Measurements from ENCODE around the gene ATXN7. TPM values are rescaled to one million over a fixed set of nuclear protein-coding genes. Genes with fewer than 3 reads are reported as not detected.

ATXN7 gene
- total and polyA plus RNA-seq, 2 donors from 2014 or later: 1.4 to 36.4 TPM

DNA sequence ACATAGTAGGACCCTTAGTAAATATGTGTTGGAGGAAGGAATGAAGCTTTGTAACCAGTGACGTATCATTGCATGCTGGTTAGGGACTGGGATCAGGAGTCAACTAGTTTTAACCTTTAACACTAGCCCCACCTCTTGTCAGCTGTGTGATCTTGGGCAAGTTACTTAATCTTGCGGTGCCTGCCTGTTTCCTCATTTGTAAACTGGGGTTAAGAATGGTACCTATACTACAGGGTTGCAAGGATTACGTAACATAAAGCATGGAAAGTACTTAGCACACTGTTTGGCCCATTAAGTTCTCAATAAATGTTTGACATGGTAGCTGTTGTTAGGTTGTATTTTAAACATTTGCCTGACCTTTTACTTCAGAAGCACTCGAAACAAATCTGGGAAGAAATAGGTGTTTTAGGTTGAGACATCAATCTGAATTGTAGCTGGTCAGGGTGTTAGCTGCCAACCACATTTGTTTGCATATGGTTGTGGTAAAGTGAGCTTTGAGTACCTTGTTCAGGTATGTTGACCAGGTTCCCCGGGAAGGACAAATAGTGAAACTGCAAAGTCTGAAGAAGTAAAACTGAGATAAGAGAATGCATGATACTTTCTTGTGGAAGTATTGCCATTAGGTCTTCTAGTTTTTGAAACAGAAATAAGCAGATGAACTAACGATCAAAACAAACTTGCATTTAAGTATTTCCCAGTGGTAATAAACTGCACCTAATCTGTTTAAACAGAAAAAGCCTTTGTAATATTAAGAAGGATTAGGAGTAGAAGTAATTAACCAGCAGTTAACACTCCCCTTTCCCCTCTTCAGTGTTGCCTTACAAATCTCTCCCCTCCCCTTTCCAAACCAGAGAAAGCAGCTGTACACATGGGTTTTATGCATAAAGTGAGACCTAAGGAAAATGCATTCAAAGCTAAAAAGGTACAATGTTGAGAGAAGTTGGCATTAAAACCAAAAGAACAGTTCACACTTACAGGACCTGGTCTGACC, 74.3 kb downstream of the ATXN7 start:
- Histone ChIP-seq H3K4me3 (ENCODE audit: low read length in 3 of 3) (no peak overlapping the region), H3K9ac (ENCODE audit: low read length in 3 of 3) (no peak overlapping the region), H3K36me3 (ENCODE audit: control insufficient read depth in 2 of 3, insufficient read depth in 3 of 3, low read length in 3 of 3) (peaks cover 0 to 7% (median 0%) of the 10 kb centered on the region in 3 donors), H3K27me3 (ENCODE audit: control insufficient read depth, insufficient read depth, low read length) (no peaks in the 10 kb centered on the region), H3K9me3 (ENCODE audit: control insufficient read depth in 2 of 3, insufficient read depth in 1 of 3, low read length in 3 of 3) (no peaks in the 10 kb centered on the region), H3K27ac (ENCODE audit: low read depth in 2 of 2, low read length in 2 of 2) (no peak overlapping the region), H3K4me1 (ENCODE audit: control insufficient read depth in 2 of 3, insufficient read depth in 2 of 3, low read depth in 1 of 3, low read length in 3 of 3) (peaks cover 0 to 13% (median 5%) of the 10 kb centered on the region in 3 donors)
- DNase-seq (peak in 1 of 5 donors; percentile 21), FAIRE-seq (no peak)
- intact Hi-C loops (cut with DNase I): no loop called here
- TF ChIP-seq, protein P1, sequence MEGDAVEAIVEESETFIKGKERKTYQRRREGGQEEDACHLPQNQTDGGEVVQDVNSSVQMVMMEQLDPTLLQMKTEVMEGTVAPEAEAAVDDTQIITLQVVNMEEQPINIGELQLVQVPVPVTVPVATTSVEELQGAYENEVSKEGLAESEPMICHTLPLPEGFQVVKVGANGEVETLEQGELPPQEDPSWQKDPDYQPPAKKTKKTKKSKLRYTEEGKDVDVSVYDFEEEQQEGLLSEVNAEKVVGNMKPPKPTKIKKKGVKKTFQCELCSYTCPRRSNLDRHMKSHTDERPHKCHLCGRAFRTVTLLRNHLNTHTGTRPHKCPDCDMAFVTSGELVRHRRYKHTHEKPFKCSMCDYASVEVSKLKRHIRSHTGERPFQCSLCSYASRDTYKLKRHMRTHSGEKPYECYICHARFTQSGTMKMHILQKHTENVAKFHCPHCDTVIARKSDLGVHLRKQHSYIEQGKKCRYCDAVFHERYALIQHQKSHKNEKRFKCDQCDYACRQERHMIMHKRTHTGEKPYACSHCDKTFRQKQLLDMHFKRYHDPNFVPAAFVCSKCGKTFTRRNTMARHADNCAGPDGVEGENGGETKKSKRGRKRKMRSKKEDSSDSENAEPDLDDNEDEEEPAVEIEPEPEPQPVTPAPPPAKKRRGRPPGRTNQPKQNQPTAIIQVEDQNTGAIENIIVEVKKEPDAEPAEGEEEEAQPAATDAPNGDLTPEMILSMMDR (IDR thresholded peaks at IDR 0.05; ENCODE audit: borderline replicate concordance, extremely low read depth, insufficient read depth): no peak

DNA sequence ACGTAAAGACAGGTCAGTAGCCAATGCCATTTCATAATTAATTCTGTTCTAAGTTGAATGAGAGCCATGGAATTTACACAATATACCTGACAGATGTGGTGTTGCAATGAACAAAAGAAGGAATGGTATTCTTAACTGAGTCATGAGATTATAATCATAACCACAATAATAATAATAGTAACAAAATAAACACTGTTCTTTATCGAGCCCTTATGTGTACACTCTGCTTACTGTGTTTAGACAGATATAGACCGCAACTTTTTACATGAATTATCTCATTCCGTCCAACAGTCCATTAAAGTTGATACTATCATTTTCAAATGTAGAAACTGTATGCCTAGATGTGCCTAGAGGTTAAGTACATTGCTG, 76.7 kb downstream of the ATXN7 start:
- H3K4me1 ChIP-seq (ENCODE audit: control insufficient read depth in 2 of 3, insufficient read depth in 2 of 3, low read depth in 1 of 3, low read length in 3 of 3): peaks cover 2 to 13% (median 9%) of the 10 kb centered on the region in 3 donors
- no peak overlapping the region for H3K4me3 ChIP-seq (ENCODE audit: low read length in 3 of 3)
- H3K27me3 ChIP-seq (ENCODE audit: control insufficient read depth, insufficient read depth, low read length): no peaks in the 10 kb centered on the region
- H3K27ac ChIP-seq (ENCODE audit: low read depth in 2 of 2, low read length in 2 of 2): no peak overlapping the region
- no peaks in the 10 kb centered on the region for H3K9me3 ChIP-seq (ENCODE audit: control insufficient read depth in 2 of 3, insufficient read depth in 1 of 3, low read length in 3 of 3)
- DNase-seq (no peak), FAIRE-seq (no peak)
- TF ChIP-seq, protein P1 (IDR thresholded peaks at IDR 0.05; ENCODE audit: borderline replicate concordance, extremely low read depth, insufficient read depth): no peak
- peaks cover 0 to 7% (median 0%) of the 10 kb centered on the region in 3 donors for H3K36me3 ChIP-seq (ENCODE audit: control insufficient read depth in 2 of 3, insufficient read depth in 3 of 3, low read length in 3 of 3)
- no peak overlapping the region for H3K9ac ChIP-seq (ENCODE audit: low read length in 3 of 3)
- intact Hi-C loops (cut with DNase I): no loop called here

DNA sequence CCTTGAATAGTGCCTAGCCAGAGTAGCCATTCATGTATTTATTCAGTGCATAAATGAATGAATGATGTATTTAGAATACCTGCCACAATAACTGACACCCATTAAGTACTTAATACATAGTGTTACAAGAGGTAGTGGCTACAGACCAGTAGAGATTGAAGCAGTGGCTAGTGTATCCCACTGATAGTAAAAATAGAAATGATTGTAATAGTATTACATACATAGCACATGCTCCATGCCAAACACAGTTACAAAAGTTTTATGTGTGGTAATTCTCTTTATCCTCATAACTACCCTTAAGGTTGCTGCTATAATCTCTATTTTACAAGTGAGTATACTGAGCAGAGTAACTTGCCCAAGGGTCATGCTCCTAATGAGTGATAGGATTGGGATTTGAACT, 78.9 kb downstream of the ATXN7 start:
- TF ChIP-seq, protein P1 (IDR thresholded peaks at IDR 0.05; ENCODE audit: borderline replicate concordance, extremely low read depth, insufficient read depth): no peak
- Histone ChIP-seq H3K27me3 (ENCODE audit: control insufficient read depth, insufficient read depth, low read length) (no peaks in the 10 kb centered on the region), H3K27ac (ENCODE audit: low read depth in 2 of 2, low read length in 2 of 2) (no peak overlapping the region), H3K4me1 (ENCODE audit: control insufficient read depth in 2 of 3, insufficient read depth in 2 of 3, low read depth in 1 of 3, low read length in 3 of 3) (peaks cover 5 to 10% (median 6%) of the 10 kb centered on the region in 3 donors), H3K36me3 (ENCODE audit: control insufficient read depth in 2 of 3, insufficient read depth in 3 of 3, low read length in 3 of 3) (peaks cover 0 to 7% (median 0%) of the 10 kb centered on the region in 3 donors), H3K9ac (ENCODE audit: low read length in 3 of 3) (no peak overlapping the region), H3K9me3 (ENCODE audit: control insufficient read depth in 2 of 3, insufficient read depth in 1 of 3, low read length in 3 of 3) (no peaks in the 10 kb centered on the region), H3K4me3 (ENCODE audit: low read length in 3 of 3) (no peak overlapping the region)
- DNase-seq (no peak), FAIRE-seq (no peak)
- intact Hi-C loops (cut with DNase I): no loop called here

All from kidney (tissue), 14 donors.